Calu3 (cell line): Measurements from ENCODE around the gene MYT1. TPM values are rescaled to one million over a fixed set of nuclear protein-coding genes. Genes with fewer than 3 reads are reported as not detected.

Source experiments
- BruUV-seq: library from RNA; stranded (reverse); fragments of 400-500 nt; replicated peaks from 2 replicates; lab custom pipeline; 2021; lab: Mats Ljungman, UMichigan
- CTCF ChIA-PET: fragments of 300-600 bp; sonication (Branson Sonifier 250); formaldehyde crosslinking; loops from one replicate; lab custom pipeline; 2022; ENCODE audit warnings: antibody characterized with exemption; lab: Charles Lee
- DNase-seq: peaks from one replicate; pipeline ENCODE4 v3.0.0; 2022
- H3K27ac Mint-ChIP-seq: one replicate; pipeline ENCODE4 v1.8.0; 2022; ENCODE audit warnings: mixed read lengths; ENCODE audit not compliant: unreplicated experiment
- H3K27me3 Mint-ChIP-seq: one replicate; pipeline ENCODE4 v1.8.0; 2022; ENCODE audit warnings: mixed read lengths; ENCODE audit not compliant: unreplicated experiment
- H3K36me3 Mint-ChIP-seq: one replicate; pipeline ENCODE4 v1.8.0; 2022; ENCODE audit warnings: mild to moderate bottlenecking, moderate library complexity, mixed read lengths; ENCODE audit not compliant: insufficient read depth, unreplicated experiment
- H3K4me1 Mint-ChIP-seq: one replicate; pipeline ENCODE4 v1.8.0; 2022; ENCODE audit warnings: mild to moderate bottlenecking, low read depth, mixed read lengths; ENCODE audit not compliant: unreplicated experiment
- H3K4me3 Mint-ChIP-seq: one replicate; pipeline ENCODE4 v1.8.0; 2022; ENCODE audit warnings: mild to moderate bottlenecking, low read depth, moderate library complexity, mixed read lengths; ENCODE audit not compliant: unreplicated experiment
- H3K9me3 Mint-ChIP-seq: one replicate; pipeline ENCODE4 v1.8.0; 2022; ENCODE audit warnings: low read depth, mixed read lengths; ENCODE audit not compliant: unreplicated experiment
- intact Hi-C: fragments of 100-400 bp; cut with micrococcal nuclease; formaldehyde crosslinking; loops from one replicate; pipeline ENCODE4 v1.10.0; 2022; ENCODE audit not compliant: unreplicated experiment
- total RNA-seq: library from RNA; stranded (reverse); gene quantifications from 2 replicates; pipeline ENCODE4 v1.2.3, GENCODE V29; 2022
- TF ChIP-seq, protein P1 (sequence below): fragments of 200-600 bp; IDR thresholded peaks from one replicate; pipeline ENCODE4 v1.8.0; 2022; ENCODE audit warnings: antibody characterized with exemption; ENCODE audit not compliant: unreplicated experiment

The MYT1 gene
- total RNA-seq, 1 experiment from 2014 or later = 0.45 TPM

DNA sequence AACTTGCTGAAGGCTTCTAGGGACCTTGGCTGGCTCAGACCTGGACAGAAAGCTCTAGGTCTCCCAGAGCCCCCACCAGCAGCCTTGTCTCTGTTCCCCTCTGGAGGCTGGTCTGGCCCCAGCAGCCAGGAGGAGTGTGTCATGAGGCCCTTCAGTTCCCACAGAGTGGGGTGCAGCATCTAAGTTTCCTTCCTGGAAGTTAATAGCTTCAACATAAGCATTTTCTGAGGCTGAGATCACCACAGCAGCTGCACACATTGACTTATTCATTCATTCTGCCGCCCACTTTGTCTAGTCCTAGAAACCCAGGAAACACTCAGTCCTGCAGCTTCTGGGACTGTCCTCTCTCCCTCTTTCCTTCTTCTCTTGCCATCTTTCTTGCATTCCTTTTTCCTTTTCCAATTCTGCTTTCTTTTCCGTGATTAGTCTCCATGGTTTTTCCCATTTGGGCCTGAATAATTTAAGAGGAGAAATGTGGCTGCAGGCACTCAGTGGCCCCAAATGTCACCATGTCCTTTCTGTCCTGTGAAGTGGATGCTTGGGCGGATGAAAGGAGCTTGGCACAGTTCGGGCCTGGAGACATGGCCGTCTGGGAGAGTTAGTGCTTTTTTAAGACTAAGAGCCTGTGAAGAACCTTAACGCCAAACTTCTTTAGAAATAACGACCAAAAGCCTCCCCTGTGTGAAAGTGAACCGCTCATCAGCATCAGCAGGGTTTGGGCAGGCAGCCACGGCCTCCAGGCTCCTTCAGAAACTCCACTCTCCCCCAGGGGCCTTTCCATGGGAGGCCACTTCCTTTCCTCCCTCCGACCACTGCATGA, 60.3 kb downstream of the MYT1 start:
- CTCF ChIA-PET = interaction anchor here (1.3 kb wide), 1 partner anchor 31 kb away, joined by 4 read pairs; the partner anchor contains the start of gene PCMTD2
- H3K9me3 Mint-ChIP-seq = no peaks in the 10 kb centered on the region
- peaks cover 55% of the 10 kb centered on the region for H3K27me3 Mint-ChIP-seq
- intact Hi-C loops = no loop called here
- H3K27ac Mint-ChIP-seq = no peak overlapping the region
- TF ChIP-seq, protein P1, sequence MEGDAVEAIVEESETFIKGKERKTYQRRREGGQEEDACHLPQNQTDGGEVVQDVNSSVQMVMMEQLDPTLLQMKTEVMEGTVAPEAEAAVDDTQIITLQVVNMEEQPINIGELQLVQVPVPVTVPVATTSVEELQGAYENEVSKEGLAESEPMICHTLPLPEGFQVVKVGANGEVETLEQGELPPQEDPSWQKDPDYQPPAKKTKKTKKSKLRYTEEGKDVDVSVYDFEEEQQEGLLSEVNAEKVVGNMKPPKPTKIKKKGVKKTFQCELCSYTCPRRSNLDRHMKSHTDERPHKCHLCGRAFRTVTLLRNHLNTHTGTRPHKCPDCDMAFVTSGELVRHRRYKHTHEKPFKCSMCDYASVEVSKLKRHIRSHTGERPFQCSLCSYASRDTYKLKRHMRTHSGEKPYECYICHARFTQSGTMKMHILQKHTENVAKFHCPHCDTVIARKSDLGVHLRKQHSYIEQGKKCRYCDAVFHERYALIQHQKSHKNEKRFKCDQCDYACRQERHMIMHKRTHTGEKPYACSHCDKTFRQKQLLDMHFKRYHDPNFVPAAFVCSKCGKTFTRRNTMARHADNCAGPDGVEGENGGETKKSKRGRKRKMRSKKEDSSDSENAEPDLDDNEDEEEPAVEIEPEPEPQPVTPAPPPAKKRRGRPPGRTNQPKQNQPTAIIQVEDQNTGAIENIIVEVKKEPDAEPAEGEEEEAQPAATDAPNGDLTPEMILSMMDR = no peak
- DNase-seq = no peak
- BruUV-seq = no TSS peak
- H3K36me3 Mint-ChIP-seq = peaks cover 4% of the 10 kb centered on the region
- peaks cover 26% of the 10 kb centered on the region for H3K4me1 Mint-ChIP-seq
- no peak overlapping the region for H3K4me3 Mint-ChIP-seq

GRCh38 chr20:64225171-64225595, 60.9 kb downstream of the MYT1 start:
- CTCF ChIA-PET = no interaction called here
- Mint-ChIP-seq H3K4me1 (peaks cover 26% of the 10 kb centered on the region), H3K27me3 (peaks cover 57% of the 10 kb centered on the region), H3K9me3 (no peaks in the 10 kb centered on the region), H3K4me3 (no peak overlapping the region), H3K36me3 (peaks cover 4% of the 10 kb centered on the region), H3K27ac (no peak overlapping the region)
- TF ChIP-seq, protein P1 = no peak
- BruUV-seq = no TSS peak
- intact Hi-C loops = no loop called here
- no peak for DNase-seq

- CTCF ChIA-PET = no interaction called here
- DNase-seq = no peak
- H3K4me1 Mint-ChIP-seq = peaks cover 26% of the 10 kb centered on the region
- intact Hi-C loops = no loop called here
- no peaks in the 10 kb centered on the region for H3K9me3 Mint-ChIP-seq
- no peak overlapping the region for H3K27ac Mint-ChIP-seq
- peaks cover 4% of the 10 kb centered on the region for H3K36me3 Mint-ChIP-seq
- TF ChIP-seq, protein P1 = no peak
- H3K4me3 Mint-ChIP-seq = no peak overlapping the region
- BruUV-seq = no TSS peak
- H3K27me3 Mint-ChIP-seq = peaks cover 66% of the 10 kb centered on the region
Measured at GRCh38 chr20:64225828-64226598, 61.8 kb downstream of the MYT1 start.

- intact Hi-C loops = no loop called here
- Mint-ChIP-seq H3K27ac (no peak overlapping the region), H3K4me3 (no peak overlapping the region), H3K36me3 (peaks cover 4% of the 10 kb centered on the region), H3K27me3 (peaks cover 68% of the 10 kb centered on the region), H3K4me1 (peaks cover 26% of the 10 kb centered on the region), H3K9me3 (no peaks in the 10 kb centered on the region)
- CTCF ChIA-PET = no interaction called here
- TF ChIP-seq, protein P1 = no peak
- DNase-seq = no peak
- BruUV-seq = no TSS peak
Measured at GRCh38 chr20:64226686-64227580, 62.7 kb downstream of the MYT1 start.
